Stimulated activated CD4-positive, alpha-beta T cell treated with anti-CD3 and anti-CD28 coated beads, Interleukin-12 subunit alpha, Interleukin-12 subunit beta, amount 100 ng/mL, for 48 hours (primary cell): ENCODE measurements around the gene KRTCAP2.
A peak's percentile ranks its signal among the peaks of the same experiment; 100 is the strongest.
"Not testable (repeated sequence)": the region's sequence is repeated elsewhere in the genome, so short reads cannot be mapped to it uniquely, and the experiment has no call there.

Source experiments
- DNase-seq, 3 donors: peaks; one replicate each; pipeline ENCODE4 v3.0.0-alpha.2; 2020; ENCODE audit warnings: low read depth in 2 of 3, low spot score in 1 of 3

KRTCAP2 gene

GRCh38 chr1:155200920-155201319, 27.8 kb upstream of the KRTCAP2 start:
- DNase-seq: no peak

- DNase-seq: no peak
These were observed 26.7 kb upstream of the KRTCAP2 start for GRCh38 chr1:155199792-155200191.

GRCh38 chr1:155198547-155198906, 25.4 kb upstream of the KRTCAP2 start:
- no peak for DNase-seq

GRCh38 chr1:155197901-155198546, 24.9 kb upstream of the KRTCAP2 start:
- DNase-seq: no peak

- DNase-seq: no peak
These were observed 24.0 kb upstream of the KRTCAP2 start for GRCh38 chr1:155196893-155197638.

GRCh38 chr1:155196103-155196892, 23.2 kb upstream of the KRTCAP2 start:
- DNase-seq: no peak

- DNase-seq: no peak
These were observed 22.3 kb upstream of the KRTCAP2 start for GRCh38 chr1:155195201-155196102.

GRCh38 chr1:155193991-155194240, 20.8 kb upstream of the KRTCAP2 start:
- DNase-seq: not testable (repeated sequence)

- DNase-seq: peak; percentile 80 to 91 (median 84)
These were observed 20.3 kb upstream of the KRTCAP2 start for GRCh38 chr1:155193275-155193990.

- peak in 1 of 3 donors; percentile 43 for DNase-seq
These were observed 19.5 kb upstream of the KRTCAP2 start for GRCh38 chr1:155192346-155193274.

GRCh38 chr1:155191904-155192303, 18.8 kb upstream of the KRTCAP2 start:
- no peak for DNase-seq

GRCh38 chr1:155189926-155190325, 16.8 kb upstream of the KRTCAP2 start:
- not testable (repeated sequence) for DNase-seq

GRCh38 chr1:155188268-155188667, 15.2 kb upstream of the KRTCAP2 start:
- DNase-seq: no peak

GRCh38 chr1:155187456-155187891, 14.4 kb upstream of the KRTCAP2 start:
- no peak for DNase-seq

GRCh38 chr1:155186794-155187455, 13.8 kb upstream of the KRTCAP2 start:
- DNase-seq: no peak

- no peak for DNase-seq
These were observed 13.1 kb upstream of the KRTCAP2 start for GRCh38 chr1:155186067-155186793.

GRCh38 chr1:155185783-155186066, 12.6 kb upstream of the KRTCAP2 start:
- DNase-seq: no peak
